ENCODE measurements around the gene ENPP6.
A peak's percentile ranks its signal among the peaks of the same experiment; 100 is the strongest.

ENPP6 gene

DNA sequence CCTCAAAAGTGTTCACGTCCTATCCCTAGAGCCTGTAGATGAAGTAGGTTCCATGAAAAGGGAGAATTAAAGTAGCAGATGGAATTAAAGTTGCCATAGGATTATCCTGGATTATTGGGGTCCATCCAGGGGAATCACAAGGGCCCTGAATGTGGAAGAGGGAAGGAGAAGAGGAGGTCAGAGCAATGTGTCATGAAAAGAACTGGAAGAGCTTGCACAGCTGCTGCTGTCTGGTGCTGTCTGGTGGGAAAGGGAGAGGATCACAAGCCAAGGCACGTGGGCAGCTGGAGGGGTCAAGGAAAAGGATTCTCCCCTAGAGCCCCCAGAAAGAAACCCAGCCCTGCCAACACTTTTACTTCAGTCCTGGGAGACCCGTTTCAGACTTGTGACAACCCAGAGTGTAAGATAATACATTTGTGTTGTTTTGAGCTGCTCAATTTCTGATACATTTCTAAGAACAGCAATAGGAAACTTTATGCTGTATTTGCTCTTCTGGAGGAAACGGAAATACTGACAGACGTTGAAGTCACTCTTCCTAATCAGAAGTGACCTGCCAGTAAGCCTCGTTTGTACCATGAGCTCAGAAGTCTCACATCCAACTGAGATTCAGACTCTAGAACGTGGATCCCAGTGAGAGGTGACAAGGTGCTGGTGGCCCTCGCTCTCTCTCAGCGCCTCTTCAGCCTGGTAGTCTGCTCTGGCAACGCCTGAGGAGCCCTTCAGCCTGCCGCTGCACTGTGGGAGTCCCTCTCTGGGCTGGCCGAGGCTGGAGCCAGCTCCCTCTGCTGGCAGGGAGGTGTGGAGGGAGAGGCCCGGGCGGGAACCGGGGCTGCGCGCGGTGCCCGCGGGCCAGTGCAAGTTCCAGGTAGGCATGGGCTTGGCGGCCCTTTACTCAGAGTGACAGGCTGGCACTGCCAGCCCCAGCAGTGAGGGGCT is 34.7 kb upstream of the ENPP6 start:
- Histone ChIP-seq H3K79me2 (ENCODE audit: insufficient read depth, low read length) (no peaks in the 10 kb centered on the region), H3K4me3 (ENCODE audit: low read length, poor library complexity, severe bottlenecking) (no peak overlapping the region), H3K4me2 (ENCODE audit: low read depth, low read length, poor library complexity, severe bottlenecking) (no peak overlapping the region), H3K27me3 (ENCODE audit: insufficient read depth, low read length, poor library complexity, severe bottlenecking) (no peaks in the 10 kb centered on the region), H3K9me2 (replicated peaks; ENCODE audit: low read depth, low read length) (no peaks in the 10 kb centered on the region), H3K9me3 (ENCODE audit: insufficient read depth, low read depth, low read length) (no peaks in the 10 kb centered on the region), H3K36me3 (ENCODE audit: insufficient read depth, low read length) (no peaks in the 10 kb centered on the region), H4K20me1 (ENCODE audit: insufficient read depth, low read length, poor library complexity, severe bottlenecking) (no peaks in the 10 kb centered on the region), H3K9ac (ENCODE audit: low read depth, low read length, poor library complexity, severe bottlenecking) (no peak overlapping the region), H2AFZ (ENCODE audit: low read length) (no peak overlapping the region), H3F3A (ENCODE audit: low read depth) (no peaks in the 10 kb centered on the region), H3K4me1 (ENCODE audit: insufficient read depth, low read length, poor library complexity, severe bottlenecking) (no peaks in the 10 kb centered on the region)
- TF ChIP-seq EZH2phosphoT487 (IDR thresholded peaks at IDR 0.05; ENCODE audit: borderline replicate concordance) (no peak), CTCF (conservative IDR thresholded peaks at IDR 0.05; ENCODE audit: low read length) (no peak)

DNA sequence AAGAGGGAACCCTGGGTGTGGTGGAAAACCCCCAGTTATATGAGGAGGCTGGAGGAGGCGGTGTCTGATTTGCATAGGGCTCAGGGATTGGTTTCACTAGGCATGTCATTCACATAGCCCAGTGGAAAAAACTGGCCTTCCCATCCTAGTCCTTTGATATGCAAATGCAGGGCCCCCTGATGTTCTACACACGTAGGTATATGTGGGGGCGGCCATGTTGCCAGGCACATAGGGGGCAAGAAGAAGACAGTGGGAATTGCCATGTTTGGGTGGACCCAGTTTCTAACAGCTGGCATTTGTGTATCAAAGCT is 34.0 kb upstream of the ENPP6 start:
- TF ChIP-seq EZH2phosphoT487 (IDR thresholded peaks at IDR 0.05; ENCODE audit: borderline replicate concordance) (no peak), CTCF (conservative IDR thresholded peaks at IDR 0.05; ENCODE audit: low read length) (no peak)
- no peaks in the 10 kb centered on the region for H3K27me3 ChIP-seq (ENCODE audit: insufficient read depth, low read length, poor library complexity, severe bottlenecking)
- H3K4me2 ChIP-seq (ENCODE audit: low read depth, low read length, poor library complexity, severe bottlenecking): no peak overlapping the region
- H3K36me3 ChIP-seq (ENCODE audit: insufficient read depth, low read length): no peaks in the 10 kb centered on the region
- no peaks in the 10 kb centered on the region for H3K9me3 ChIP-seq (ENCODE audit: insufficient read depth, low read depth, low read length)
- 0 out of 2 replicates have a peak overlapping the region, but pooled peaks have one; percentile 34 for H2AFZ ChIP-seq (ENCODE audit: low read length)
- no peak overlapping the region for H3K9ac ChIP-seq (ENCODE audit: low read depth, low read length, poor library complexity, severe bottlenecking)
- H4K20me1 ChIP-seq (ENCODE audit: insufficient read depth, low read length, poor library complexity, severe bottlenecking): no peaks in the 10 kb centered on the region
- H3F3A ChIP-seq (ENCODE audit: low read depth): no peaks in the 10 kb centered on the region
- H3K4me1 ChIP-seq (ENCODE audit: insufficient read depth, low read length, poor library complexity, severe bottlenecking): no peaks in the 10 kb centered on the region
- no peaks in the 10 kb centered on the region for H3K9me2 ChIP-seq (replicated peaks; ENCODE audit: low read depth, low read length)
- H3K79me2 ChIP-seq (ENCODE audit: insufficient read depth, low read length): no peaks in the 10 kb centered on the region
- no peak overlapping the region for H3K4me3 ChIP-seq (ENCODE audit: low read length, poor library complexity, severe bottlenecking)

GRCh38 chr4:184250795-184251669 is 33.4 kb upstream of the ENPP6 start:
- H3F3A ChIP-seq (ENCODE audit: low read depth): no peaks in the 10 kb centered on the region
- 0 out of 2 replicates have a peak overlapping the region, but pooled peaks have one; percentile 58 for H2AFZ ChIP-seq (ENCODE audit: low read length)
- H3K4me1 ChIP-seq (ENCODE audit: insufficient read depth, low read length, poor library complexity, severe bottlenecking): no peaks in the 10 kb centered on the region
- no peaks in the 10 kb centered on the region for H3K27me3 ChIP-seq (ENCODE audit: insufficient read depth, low read length, poor library complexity, severe bottlenecking)
- H3K4me2 ChIP-seq (ENCODE audit: low read depth, low read length, poor library complexity, severe bottlenecking): no peak overlapping the region
- no peak overlapping the region for H3K9ac ChIP-seq (ENCODE audit: low read depth, low read length, poor library complexity, severe bottlenecking)
- no peaks in the 10 kb centered on the region for H3K9me3 ChIP-seq (ENCODE audit: insufficient read depth, low read depth, low read length)
- H4K20me1 ChIP-seq (ENCODE audit: insufficient read depth, low read length, poor library complexity, severe bottlenecking): no peaks in the 10 kb centered on the region
- TF ChIP-seq CTCF (conservative IDR thresholded peaks at IDR 0.05; ENCODE audit: low read length): peak; percentile 75
- TF ChIP-seq EZH2phosphoT487 (IDR thresholded peaks at IDR 0.05; ENCODE audit: borderline replicate concordance): no peak
- H3K4me3 ChIP-seq (ENCODE audit: low read length, poor library complexity, severe bottlenecking): no peak overlapping the region
- no peaks in the 10 kb centered on the region for H3K79me2 ChIP-seq (ENCODE audit: insufficient read depth, low read length)
- H3K9me2 ChIP-seq (replicated peaks; ENCODE audit: low read depth, low read length): no peaks in the 10 kb centered on the region
- H3K36me3 ChIP-seq (ENCODE audit: insufficient read depth, low read length): no peaks in the 10 kb centered on the region
